Measurements from ENCODE around the gene EIF4E1B.

The EIF4E1B gene

GRCh38 chr5:176647843-176648473 lies 17.5 kb downstream of the EIF4E1B start:
- peak; percentile 70 for DNase-seq

GRCh38 chr5:176648474-176649194 lies 18.2 kb downstream of the EIF4E1B start:
- no peak for DNase-seq

DNA sequence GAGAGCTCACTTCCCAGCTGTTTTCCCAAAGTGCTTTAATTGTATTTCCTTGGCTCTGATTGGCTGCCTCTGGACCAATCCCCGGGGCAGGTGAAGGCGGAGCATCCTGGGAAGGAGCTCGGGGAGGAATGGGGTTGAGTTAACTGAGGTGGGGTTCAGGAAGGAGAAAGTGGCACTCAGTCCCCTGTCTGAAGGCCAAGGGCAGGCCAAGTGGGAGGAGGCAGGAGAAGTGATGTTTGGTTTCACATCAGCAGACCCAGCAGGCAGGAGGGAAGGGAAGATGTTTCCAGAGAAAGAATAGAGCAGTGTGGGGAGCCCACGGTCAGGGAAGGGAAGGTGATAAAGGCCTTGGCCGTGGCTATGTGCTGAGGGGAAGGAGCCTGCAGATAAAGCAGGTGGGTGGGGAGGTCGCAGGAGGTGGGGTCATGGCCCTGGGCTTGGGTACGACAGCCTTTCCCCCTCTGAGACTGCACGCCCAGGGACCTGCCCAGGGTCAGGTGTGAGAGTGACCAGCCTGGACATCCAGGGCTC lies 19.9 kb downstream of the EIF4E1B start:
- no peak for DNase-seq

DNA sequence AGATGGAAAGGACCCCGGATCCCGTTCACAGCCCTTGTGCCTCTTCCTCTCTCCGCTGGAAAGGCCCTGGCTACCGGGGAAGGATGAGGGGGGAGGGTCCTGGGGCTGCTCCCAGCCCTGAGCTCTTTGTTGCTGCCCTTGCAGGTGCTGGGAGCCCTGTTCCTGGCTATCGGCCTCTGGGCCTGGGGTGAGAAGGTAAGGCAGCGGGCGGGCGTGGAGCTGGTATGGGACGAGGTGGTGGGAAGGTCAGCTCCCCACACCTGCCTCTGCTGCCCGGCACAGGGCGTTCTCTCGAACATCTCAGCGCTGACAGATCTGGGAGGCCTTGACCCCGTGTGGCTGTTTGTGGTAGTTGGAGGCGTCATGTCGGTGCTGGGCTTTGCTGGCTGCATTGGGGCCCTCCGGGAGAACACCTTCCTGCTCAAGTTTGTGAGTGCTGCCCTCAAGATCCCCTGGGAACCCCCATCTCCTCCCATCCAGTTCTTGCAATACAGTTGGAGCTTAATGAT lies 21.1 kb downstream of the EIF4E1B start:
- DNase-seq: no peak

GRCh38 chr5:176652136-176652535 lies 21.7 kb downstream of the EIF4E1B start:
- DNase-seq: no peak

GRCh38 chr5:176653401-176654385 lies 23.2 kb downstream of the EIF4E1B start:
- DNase-seq: no peak

DNA sequence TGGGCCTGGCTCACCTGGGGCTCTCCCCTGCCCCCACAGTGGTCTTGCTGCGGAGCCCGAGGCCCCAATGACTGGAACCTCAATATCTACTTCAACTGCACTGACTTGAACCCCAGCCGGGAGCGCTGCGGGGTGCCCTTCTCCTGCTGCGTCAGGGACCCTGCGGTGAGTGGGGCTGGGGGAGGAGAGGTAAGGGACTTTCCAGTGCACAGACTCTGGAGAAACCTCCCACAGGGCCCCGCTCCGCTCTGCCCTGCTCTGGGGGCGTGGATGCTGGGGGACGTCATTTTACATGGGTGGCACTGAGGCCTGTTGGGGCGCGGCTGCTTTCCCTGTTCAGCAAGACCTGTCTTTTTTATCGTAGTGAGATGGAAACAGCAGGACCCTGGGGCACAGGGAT lies 24.4 kb downstream of the EIF4E1B start:
- DNase-seq: no peak

- no peak for DNase-seq
These were observed 26.1 kb downstream of the EIF4E1B start for GRCh38 chr5:176656467-176656990.

GRCh38 chr5:176658007-176658599 lies 27.6 kb downstream of the EIF4E1B start:
- peak; percentile 81 for DNase-seq

DNA sequence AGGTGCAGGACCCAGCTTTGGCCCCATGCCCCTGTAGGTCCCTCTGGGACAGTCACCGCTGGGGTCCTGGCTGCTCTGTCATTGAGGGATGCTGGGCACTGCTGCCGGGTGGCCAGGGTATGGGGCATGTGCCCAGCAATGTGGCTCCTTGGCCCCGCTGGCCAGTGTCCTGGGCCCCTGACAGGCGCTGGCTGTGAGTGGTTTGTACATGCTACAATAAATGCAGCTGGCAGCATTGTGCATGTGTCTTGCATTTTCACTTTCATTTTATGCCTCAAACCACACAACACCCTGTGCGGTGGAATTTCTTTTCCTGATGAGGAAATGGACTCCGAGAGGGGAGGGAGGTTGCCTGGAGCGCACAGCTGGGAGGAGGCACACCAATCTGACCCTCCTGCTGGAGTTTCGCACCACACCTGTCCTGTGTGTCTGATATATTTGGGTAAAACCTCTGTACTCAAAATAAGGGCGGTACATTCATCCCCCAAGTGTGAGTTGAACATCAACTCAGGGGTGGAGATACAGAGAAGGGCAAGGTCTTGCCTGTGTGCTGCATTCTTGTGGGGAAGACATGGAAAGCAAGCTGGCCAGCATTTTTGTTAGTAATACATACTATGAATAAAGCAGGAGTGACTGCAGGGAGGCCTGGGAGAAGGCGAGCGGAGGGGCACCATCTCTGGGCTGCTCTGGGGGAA lies 28.5 kb downstream of the EIF4E1B start:
- DNase-seq: no peak

DNA sequence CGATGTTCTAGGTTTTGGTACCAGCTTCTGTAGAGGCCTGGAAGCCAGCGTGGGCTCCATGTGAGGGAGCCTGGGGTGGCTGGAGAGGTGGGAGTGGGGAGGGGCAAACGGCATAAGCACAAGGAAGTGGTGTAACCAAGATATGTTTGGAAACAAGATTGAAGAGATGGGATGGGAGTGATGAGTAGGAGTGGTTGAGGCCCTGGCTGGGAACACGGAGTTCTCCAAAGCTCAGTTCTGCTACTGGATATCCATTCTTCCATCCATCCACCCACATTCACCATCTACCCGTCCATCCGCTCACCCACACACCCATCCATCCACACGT lies 29.0 kb downstream of the EIF4E1B start:
- DNase-seq: no peak

GRCh38 chr5:176659860-176660461 lies 29.5 kb downstream of the EIF4E1B start:
- no peak for DNase-seq

GRCh38 chr5:176660530-176660859 lies 30.0 kb downstream of the EIF4E1B start:
- no peak for DNase-seq

- peak; percentile 83 for DNase-seq
These were observed 30.6 kb downstream of the EIF4E1B start for GRCh38 chr5:176660860-176661641.

- no peak for DNase-seq
These were observed 31.2 kb downstream of the EIF4E1B start for GRCh38 chr5:176661676-176662075.

DNA sequence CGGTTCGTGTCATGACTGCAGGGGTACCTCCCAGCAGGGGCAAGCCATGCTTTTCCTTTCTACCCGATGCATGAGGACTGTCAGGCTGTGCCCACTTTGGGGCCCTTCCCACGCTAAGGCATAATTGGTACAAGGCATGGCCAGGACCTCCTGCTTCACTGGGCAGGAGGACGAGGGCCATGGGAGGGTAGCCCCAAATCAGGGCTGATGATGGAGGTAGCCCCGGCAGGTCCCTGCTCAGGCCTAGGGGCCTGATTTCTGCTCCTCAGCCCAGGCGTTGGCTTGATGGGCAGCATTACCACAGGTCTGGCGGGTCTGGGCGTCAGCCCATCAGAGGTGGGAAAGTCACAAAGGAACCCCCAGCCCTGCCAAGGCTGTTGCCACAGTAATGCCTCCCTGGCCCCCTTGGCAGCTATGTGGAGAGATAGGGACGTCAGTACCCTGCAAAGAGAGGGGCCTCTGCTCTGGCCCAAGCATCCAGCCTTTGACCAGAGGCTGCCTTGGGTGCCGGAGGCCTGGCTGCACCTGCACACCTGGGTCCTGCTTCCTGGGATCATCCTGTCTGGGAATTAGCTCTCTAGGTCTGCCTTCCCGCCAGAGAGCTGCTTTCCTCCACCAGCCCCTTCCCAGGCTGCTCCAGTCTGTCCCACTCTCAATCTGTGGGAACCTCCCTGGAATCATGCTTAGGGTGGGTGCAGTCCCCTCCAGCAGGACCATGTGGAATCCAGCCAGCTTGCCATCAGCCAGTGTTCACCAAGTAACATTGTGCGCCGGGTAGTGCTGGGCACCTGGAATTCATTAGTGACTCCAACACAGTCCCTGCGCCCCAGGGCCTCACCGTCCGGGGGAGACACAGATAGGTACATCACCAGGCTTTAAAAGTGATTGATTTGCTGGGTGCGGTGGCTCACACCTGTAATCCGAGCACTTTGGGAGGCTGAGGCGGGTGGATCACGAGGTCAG lies 32.2 kb downstream of the EIF4E1B start:
- no peak for DNase-seq

GRCh38 chr5:176663566-176663965 lies 33.1 kb downstream of the EIF4E1B start:
- no peak for DNase-seq

DNA sequence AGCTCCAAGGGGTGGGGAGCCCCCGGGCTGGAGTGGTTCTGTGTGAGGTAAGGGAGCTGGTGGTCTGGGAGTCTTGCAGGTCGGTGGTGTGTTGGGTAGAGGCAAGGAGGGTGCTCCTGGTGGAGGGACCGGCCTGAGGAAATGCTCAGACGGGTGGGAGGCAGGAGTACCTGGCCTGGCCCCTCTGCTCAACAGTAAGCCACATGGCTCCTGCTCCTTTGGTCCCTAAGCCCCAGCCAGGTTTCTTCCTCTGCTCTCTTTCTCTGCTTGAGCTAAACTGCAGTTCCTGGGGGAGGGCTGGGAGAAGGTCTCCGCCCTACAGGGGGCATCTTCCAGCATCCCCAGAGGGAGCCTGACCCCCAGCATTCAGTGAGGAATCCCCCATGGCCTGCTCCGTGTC lies 34.0 kb downstream of the EIF4E1B start:
- DNase-seq: no peak

DNA sequence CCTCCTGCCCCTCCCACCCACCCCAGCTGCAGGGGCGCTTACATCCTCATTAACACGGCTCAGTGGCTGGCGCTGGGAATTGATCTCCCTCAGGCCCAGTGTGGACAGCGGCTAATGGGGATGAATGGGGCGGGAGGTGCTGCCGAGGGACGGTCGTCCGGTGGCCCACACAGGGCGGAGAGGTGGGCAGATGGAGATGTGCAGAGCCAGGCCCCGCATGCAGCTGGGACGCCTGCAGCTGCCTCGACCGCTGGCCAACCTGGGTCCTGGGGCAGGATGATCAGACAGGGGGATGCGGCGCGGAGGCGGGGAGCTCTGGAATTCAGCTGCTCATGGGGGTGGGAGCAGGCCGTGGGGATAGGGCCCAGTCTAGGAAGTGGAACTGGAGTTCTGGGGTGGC lies 34.4 kb downstream of the EIF4E1B start:
- DNase-seq: no peak
